ENCODE measurements around the gene TSPAN5. TPM values are rescaled to one million over a fixed set of nuclear protein-coding genes. Genes with fewer than 3 reads are reported as not detected.

TSPAN5 gene
- total RNA-seq, 1 experiment from 2014 or later: 41.8 TPM

GRCh38 chr4:98522636-98523395, 135.6 kb downstream of the TSPAN5 start:
- H3F3A ChIP-seq (ENCODE audit: low read length, unreplicated experiment): no peaks in the 10 kb centered on the region
- H3K4me3 ChIP-seq (ENCODE audit: low read length): no peak overlapping the region; the same call in 1 of the 2 replicates
- no peaks in the 10 kb centered on the region for H3K9me2 ChIP-seq (replicated peaks; ENCODE audit: low read length)
- H2AFZ ChIP-seq (ENCODE audit: low read length): no peak overlapping the region
- no peaks in the 10 kb centered on the region for H3K9me3 ChIP-seq (ENCODE audit: low read length)
- H3K4me2 ChIP-seq (ENCODE audit: low read length): peak overlapping the region; percentile 70
- peak overlapping the region; percentile 34 for H3K9ac ChIP-seq (ENCODE audit: low read length)
- CTCF ChIA-PET: no interaction called here
- ATAC-seq: peak; percentile 92
- peak overlapping the region; percentile 85 for H3K27ac ChIP-seq (ENCODE audit: low read length)
- H3K27me3 ChIP-seq (ENCODE audit: low read length): no peaks in the 10 kb centered on the region
- BruUV-seq (replicated peaks): no TSS peak
- DNase-seq: peak; percentile 74
- POLR2A ChIA-PET (ENCODE audit: unreplicated experiment): no interaction called here
- no peaks in the 10 kb centered on the region for H3K36me3 ChIP-seq (ENCODE audit: low read depth, low read length)
- TF ChIP-seq EZH2phosphoT487 (IDR thresholded peaks at IDR 0.05; ENCODE audit: borderline replicate concordance, low read length) (no peak), EZH2 (IDR thresholded peaks at IDR 0.05; ENCODE audit: low read length, unreplicated experiment) (no peak), CTCF (conservative IDR thresholded peaks at IDR 0.05; ENCODE audit: low read depth, low read length) (no peak)
- H3K79me2 ChIP-seq (ENCODE audit: low read length): peaks cover 84% of the 10 kb centered on the region
- intact Hi-C loops (cut with micrococcal nuclease): loop anchor here (5.0 kb wide), 2 partner anchors 34 to 49 kb away; no protein-coding TSS in a partner anchor
- no peaks in the 10 kb centered on the region for H4K20me1 ChIP-seq (ENCODE audit: low read length)
- H3K4me1 ChIP-seq (ENCODE audit: insufficient read depth, low read length): peaks cover 37% of the 10 kb centered on the region

- Histone ChIP-seq H3K4me1 (ENCODE audit: insufficient read depth, low read length) (peaks cover 45% of the 10 kb centered on the region), H3K79me2 (ENCODE audit: low read length) (peaks cover 85% of the 10 kb centered on the region), H3K36me3 (ENCODE audit: low read depth, low read length) (no peaks in the 10 kb centered on the region), H2AFZ (ENCODE audit: low read length) (no peak overlapping the region), H3K4me3 (ENCODE audit: low read length) (no peak overlapping the region), H3K27ac (ENCODE audit: low read length) (peak overlapping the region; percentile 85), H3K4me2 (ENCODE audit: low read length) (peak overlapping the region; percentile 70), H4K20me1 (ENCODE audit: low read length) (no peaks in the 10 kb centered on the region), H3K9me2 (replicated peaks; ENCODE audit: low read length) (no peaks in the 10 kb centered on the region), H3K9me3 (ENCODE audit: low read length) (no peaks in the 10 kb centered on the region), H3F3A (ENCODE audit: low read length, unreplicated experiment) (no peaks in the 10 kb centered on the region), H3K27me3 (ENCODE audit: low read length) (no peaks in the 10 kb centered on the region), H3K9ac (ENCODE audit: low read length) (no peak overlapping the region)
- BruUV-seq (replicated peaks): no TSS peak
- TF ChIP-seq EZH2 (IDR thresholded peaks at IDR 0.05; ENCODE audit: low read length, unreplicated experiment): no peak
- TF ChIP-seq EZH2phosphoT487 (IDR thresholded peaks at IDR 0.05; ENCODE audit: borderline replicate concordance, low read length): no peak
- no peak for TF ChIP-seq CTCF (conservative IDR thresholded peaks at IDR 0.05; ENCODE audit: low read depth, low read length)
- CTCF ChIA-PET: no interaction called here
- ATAC-seq: no peak
- no peak for DNase-seq
- intact Hi-C loops (cut with micrococcal nuclease): loop anchor here (5.0 kb wide), 2 partner anchors 35 to 50 kb away; no protein-coding TSS in a partner anchor
- POLR2A ChIA-PET (ENCODE audit: unreplicated experiment): no interaction called here
Observed at GRCh38 chr4:98522062-98522461, 136.3 kb downstream of the TSPAN5 start.

GRCh38 chr4:98521486-98521885, 136.9 kb downstream of the TSPAN5 start:
- ATAC-seq (no peak), DNase-seq (no peak)
- Histone ChIP-seq H2AFZ (ENCODE audit: low read length) (no peak overlapping the region), H3K9me3 (ENCODE audit: low read length) (no peaks in the 10 kb centered on the region), H3K36me3 (ENCODE audit: low read depth, low read length) (no peaks in the 10 kb centered on the region), H3K4me2 (ENCODE audit: low read length) (no peak overlapping the region), H3F3A (ENCODE audit: low read length, unreplicated experiment) (no peaks in the 10 kb centered on the region), H4K20me1 (ENCODE audit: low read length) (no peaks in the 10 kb centered on the region), H3K9ac (ENCODE audit: low read length) (no peak overlapping the region), H3K27me3 (ENCODE audit: low read length) (no peaks in the 10 kb centered on the region), H3K4me3 (ENCODE audit: low read length) (no peak overlapping the region), H3K9me2 (replicated peaks; ENCODE audit: low read length) (no peaks in the 10 kb centered on the region), H3K27ac (ENCODE audit: low read length) (no peak overlapping the region), H3K79me2 (ENCODE audit: low read length) (peaks cover 85% of the 10 kb centered on the region), H3K4me1 (ENCODE audit: insufficient read depth, low read length) (peaks cover 50% of the 10 kb centered on the region)
- TF ChIP-seq CTCF (conservative IDR thresholded peaks at IDR 0.05; ENCODE audit: low read depth, low read length) (no peak), EZH2phosphoT487 (IDR thresholded peaks at IDR 0.05; ENCODE audit: borderline replicate concordance, low read length) (no peak), EZH2 (IDR thresholded peaks at IDR 0.05; ENCODE audit: low read length, unreplicated experiment) (no peak)
- BruUV-seq (replicated peaks): no TSS peak
- ChIA-PET CTCF (no interaction called here), POLR2A (ENCODE audit: unreplicated experiment) (no interaction called here)
- intact Hi-C loops (cut with micrococcal nuclease): loop anchor here (5.0 kb wide), 2 partner anchors 36 to 51 kb away; no protein-coding TSS in a partner anchor
